GM19328 (cell line): ENCODE results near the gene TSPAN14.
A peak's percentile ranks its signal among the peaks of the same experiment; 100 is the strongest.

Experiments
- ATAC-seq: cut with Tn5 transposase; IDR thresholded peaks from one replicate; pipeline ENCODE4 v1.9.1; 2021; ENCODE audit warnings: mild to moderate bottlenecking, moderate library complexity; ENCODE audit not compliant: unreplicated experiment

Gene TSPAN14

DNA sequence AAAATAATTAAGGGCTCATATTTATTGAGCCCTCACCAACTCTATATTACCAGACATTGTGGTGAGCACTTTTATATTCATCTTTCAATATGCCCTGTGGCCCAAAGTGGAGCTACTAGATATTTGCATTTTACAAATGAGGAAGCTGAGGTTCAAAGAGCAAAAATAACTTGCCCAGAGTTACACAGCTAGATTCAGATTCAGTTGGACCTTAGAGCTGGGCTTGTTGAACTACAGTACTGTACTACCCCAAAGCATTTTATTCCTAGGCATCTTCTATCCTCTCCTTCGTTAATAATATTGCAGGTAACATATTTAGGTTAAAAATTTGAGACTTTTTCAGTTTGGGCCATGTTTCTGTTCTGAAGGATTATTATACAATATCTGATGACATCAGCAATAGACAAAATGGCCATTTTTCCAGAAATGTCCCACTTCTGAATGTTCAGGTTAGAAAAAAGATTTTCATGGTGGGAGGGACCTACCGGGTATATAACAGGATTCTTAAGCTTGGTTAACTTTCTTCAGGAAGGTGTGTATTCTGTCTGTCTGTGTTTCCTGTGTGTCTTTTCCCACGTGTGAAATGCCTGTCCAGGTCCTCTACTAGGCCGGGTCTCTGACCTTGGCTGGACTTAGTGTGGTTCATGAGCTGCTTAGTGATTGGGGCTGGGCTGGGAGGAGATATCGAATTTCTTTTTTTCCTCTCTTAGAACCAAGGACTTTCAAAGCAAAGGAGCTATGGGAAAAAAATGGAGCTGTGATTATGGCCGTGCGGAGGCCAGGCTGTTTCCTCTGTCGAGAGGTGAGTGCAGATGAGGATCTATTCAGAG, 32.2 kb upstream of the TSPAN14 start:
- peak; percentile 87 for ATAC-seq

- ATAC-seq: no peak
Measured at GRCh38 chr10:80425901-80426300, 28.2 kb upstream of the TSPAN14 start.

- ATAC-seq: no peak
Measured at GRCh38 chr10:80427541-80427940, 26.6 kb upstream of the TSPAN14 start.

- no peak for ATAC-seq
Measured at GRCh38 chr10:80429521-80429973, 24.6 kb upstream of the TSPAN14 start.

- ATAC-seq: no peak
Measured at GRCh38 chr10:80433134-80433533, 21.0 kb upstream of the TSPAN14 start.

GRCh38 chr10:80436446-80437098, 17.5 kb upstream of the TSPAN14 start:
- no peak for ATAC-seq

- ATAC-seq: no peak
Measured at GRCh38 chr10:80437227-80437626, 16.9 kb upstream of the TSPAN14 start.

DNA sequence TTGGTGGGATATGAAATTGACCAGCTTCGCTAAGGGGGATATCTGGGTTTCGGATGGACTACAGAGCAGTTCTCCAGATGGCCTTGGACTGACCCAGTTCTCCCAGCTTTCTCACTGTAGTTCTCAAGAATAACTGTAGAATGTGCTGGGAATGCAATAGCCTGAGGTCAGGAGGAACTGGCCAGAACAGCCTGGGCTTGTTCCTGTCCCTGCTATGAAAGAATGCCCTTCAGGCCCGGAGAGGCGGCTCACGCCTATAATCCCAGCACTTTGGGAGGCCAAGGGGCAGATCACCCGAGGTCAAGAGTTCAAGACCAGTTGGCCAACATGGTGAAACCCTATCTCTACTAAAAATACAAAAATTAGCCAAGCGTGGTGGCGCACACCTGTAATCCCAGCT, 12.3 kb upstream of the TSPAN14 start:
- no peak for ATAC-seq

GRCh38 chr10:80442879-80443278, 11.2 kb upstream of the TSPAN14 start:
- ATAC-seq: no peak

DNA sequence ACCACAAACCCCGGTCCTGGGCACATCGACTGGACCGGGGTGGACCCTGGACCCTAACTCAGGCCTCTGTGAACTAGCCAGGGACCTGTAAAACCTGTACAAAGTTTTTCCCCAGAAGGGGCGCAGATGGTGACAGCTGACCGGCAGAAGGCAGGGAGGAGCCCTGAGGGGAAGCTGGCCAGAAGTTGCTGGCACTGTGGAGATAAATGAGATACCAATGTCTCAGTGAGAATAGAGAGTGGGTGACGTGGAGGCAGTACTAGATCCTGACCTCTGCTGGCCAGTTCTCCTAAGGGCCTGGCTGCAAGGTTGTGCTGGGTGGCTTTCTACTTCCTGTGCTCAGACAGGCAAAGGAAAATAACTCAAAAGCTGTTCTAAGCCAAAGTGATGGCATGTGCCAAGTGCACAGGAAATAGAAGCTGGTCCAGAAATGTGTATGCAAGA, 10.6 kb upstream of the TSPAN14 start:
- no peak for ATAC-seq

GRCh38 chr10:80444124-80444523, 10.0 kb upstream of the TSPAN14 start:
- ATAC-seq: no peak

- peak; percentile 82 for ATAC-seq
Measured at GRCh38 chr10:80444646-80445319, 9.3 kb upstream of the TSPAN14 start.

DNA sequence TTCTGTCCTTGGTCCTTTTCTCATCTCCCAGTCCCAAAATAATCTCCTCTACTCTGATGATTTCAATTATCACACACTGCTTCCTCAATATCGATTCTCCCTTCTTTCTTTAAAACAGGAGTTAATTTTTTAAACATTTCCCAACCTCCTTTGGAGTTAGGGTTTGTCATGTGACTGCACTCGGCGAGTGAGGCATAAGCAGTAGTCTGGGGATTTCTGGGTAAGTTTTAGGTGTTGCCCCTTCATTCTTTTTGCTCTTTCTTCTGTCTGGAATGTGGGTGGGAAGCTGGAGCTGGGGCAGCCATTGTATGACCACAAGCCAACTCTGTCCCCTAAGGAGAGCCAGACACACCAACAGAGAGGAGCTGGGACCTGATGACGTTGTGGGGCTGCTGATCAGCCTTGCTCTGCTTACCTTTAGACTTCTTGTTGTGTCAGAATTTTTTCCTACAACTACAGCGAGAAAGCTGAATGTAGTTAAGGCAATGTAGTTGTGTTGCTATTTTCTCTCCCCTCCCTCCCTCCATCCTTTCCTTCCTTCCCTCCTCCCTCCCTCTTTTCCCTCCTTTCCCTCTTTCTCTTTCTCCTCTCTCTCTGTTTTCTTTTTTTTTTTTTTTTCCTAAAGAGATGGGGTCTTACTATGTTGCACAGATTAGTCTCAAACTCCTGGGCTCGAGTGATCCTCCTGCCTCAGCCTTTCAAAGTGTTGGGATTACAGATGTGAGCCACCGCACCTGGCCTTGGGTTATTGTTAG, 6.5 kb upstream of the TSPAN14 start:
- no peak for ATAC-seq

GRCh38 chr10:80448209-80448942, 5.7 kb upstream of the TSPAN14 start:
- ATAC-seq: no peak

- no peak for ATAC-seq
Measured at GRCh38 chr10:80449520-80449919, 4.6 kb upstream of the TSPAN14 start.

DNA sequence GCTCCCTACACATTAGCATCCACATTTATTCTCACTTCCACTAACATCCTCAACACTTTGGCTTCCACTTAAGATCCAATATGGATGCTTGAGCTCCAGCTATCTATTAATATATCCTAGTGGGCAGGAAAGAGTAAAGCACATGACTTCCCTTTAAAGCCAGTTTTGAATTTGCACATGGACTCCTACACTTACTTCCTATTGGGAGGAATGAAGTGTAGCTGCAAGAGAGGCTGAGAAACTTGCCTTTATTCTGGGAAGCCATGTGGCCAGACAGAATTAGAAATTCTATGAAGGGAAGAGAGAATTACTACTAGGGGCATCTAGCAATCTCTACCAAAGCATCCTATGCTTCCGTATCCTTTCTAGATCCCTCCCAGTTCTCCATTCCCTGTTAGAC, 3.0 kb upstream of the TSPAN14 start:
- no peak for ATAC-seq

DNA sequence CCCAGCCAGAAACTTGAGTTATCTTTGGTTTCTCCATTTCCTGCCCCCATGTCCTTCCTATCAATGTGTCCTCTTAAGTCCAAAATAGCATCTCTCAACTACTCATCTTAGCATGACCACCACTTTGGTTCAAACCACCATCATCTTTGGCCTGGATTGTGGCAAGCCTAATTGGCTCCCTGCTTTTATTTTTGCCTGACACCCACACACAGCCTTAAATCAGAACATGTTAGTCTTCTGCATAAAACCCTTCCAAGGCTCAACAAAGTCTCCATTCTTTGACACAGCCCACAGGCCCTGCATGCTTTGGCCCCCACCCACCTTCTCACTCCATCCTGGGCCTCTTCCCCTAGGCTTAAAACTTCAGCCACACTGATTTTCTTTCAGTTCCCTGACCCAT, 2.0 kb upstream of the TSPAN14 start:
- no peak for ATAC-seq

DNA sequence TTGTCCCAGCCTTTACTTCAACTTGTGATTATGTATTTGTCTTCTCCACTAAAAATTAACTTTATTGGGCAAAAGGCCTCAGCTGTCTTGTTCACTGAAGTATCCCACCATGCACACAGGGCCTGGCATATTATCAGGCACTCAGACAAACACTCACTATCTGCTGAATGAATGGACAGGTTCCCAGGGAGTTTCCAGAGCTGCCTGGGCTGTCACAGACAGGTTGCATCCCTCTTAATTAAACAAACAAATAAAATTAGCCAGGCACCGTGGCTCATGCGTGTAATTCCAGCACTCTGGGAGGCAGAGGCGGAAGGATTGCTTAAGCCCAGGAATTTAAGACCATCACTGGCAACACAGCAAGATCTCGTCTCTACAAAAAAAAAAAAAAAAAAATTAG, 1.5 kb upstream of the TSPAN14 start:
- no peak for ATAC-seq

DNA sequence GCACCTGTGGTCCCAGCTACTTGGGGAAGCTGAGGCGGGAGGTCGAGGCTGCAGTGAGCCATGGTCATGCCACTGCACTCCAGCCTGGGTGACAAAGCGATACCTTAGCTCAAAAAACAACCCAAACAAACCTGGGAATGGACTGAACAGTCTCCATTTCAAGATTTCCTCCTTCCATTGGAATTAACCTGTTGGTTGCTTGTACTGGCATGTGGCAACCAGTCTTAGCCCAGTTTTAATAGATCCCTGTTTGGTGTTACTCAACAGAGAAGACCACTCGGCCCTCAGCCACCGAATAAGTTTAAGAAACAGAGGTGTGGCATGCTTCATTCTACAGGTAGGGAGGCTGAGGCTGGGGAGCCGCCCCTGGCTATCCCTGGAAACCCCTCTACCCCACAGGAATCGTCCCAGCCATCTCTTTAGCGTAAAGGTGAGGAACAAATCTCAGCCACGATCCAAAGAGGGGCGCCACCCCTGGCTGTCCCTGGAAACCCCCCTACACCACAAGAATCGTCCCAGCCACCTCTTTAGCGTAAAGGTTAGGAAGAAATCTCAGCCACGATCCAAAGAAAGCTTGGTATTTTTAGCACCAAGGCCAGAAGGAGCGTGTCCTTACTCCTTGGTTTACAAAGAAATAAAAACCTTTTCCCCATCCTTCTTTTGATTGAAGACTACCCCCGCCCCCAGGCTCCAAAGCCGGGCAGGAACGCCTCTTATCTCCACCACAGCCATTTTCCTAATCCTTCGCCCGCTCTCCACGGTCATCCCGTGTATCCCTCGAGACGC, 861 bp upstream of the TSPAN14 start:
- no peak for ATAC-seq
